Upper lobe of left lung (tissue), 6 donors: ENCODE data around the gene SERPINA1. TPM values are rescaled to one million over a fixed set of nuclear protein-coding genes. Genes with fewer than 3 reads are reported as not detected.

Experiments used
- ATAC-seq, 2 donors: fragments of 200-7000 bp; cut with Tn5 transposase; one replicate each; pipeline ENCODE4 v1.9.1; 2022; ENCODE audit warnings: mild to moderate bottlenecking in 2 of 2, moderate library complexity in 2 of 2; ENCODE audit not compliant: low FRiP score in 2 of 2
- DNase-seq, 2 donors: peaks; one replicate each; pipeline ENCODE4 v3.0.0-alpha.2; 2019 to 2020
- H3K27ac ChIP-seq, 4 donors: fragments of 200-600 bp; sonication (generic); one replicate each; pipeline ENCODE4 v1.5.1; 2016 to 2019
- H3K27me3 ChIP-seq, 4 donors: fragments of 200-600 bp; sonication (generic); one replicate each; pipeline ENCODE4 v1.5.1; 2017 to 2019
- H3K36me3 ChIP-seq, 4 donors: fragments of 200-600 bp; sonication (generic); one replicate each; pipeline ENCODE4 v1.5.1; 2016 to 2019
- H3K4me1 ChIP-seq, 4 donors: fragments of 200-600 bp; sonication (generic); one replicate each; pipeline ENCODE4 v1.5.1; 2018 to 2019
- H3K4me3 ChIP-seq, 4 donors: fragments of 200-600 bp; sonication (generic); one replicate each; pipeline ENCODE4 v1.5.1; 2017 to 2019; ENCODE audit warnings: mild to moderate bottlenecking in 2 of 4, moderate library complexity in 1 of 4
- H3K9me3 ChIP-seq, 4 donors: fragments of 200-600 bp; sonication (generic); one replicate each; pipeline ENCODE4 v1.5.1; 2018 to 2019
- CTCF ChIP-seq, 6 experiments: fragments of 450-650 bp in 4 of 6; fragments of 200-600 bp in 2 of 6; sonication (generic) in 2 of 6; IDR thresholded peaks; one replicate each; pipeline ENCODE4 v1.5.1; 2016 to 2019; ENCODE audit warnings: antibody characterized with exemption in 6 of 6
- EP300 ChIP-seq, 4 donors: sonication (generic); formaldehyde crosslinking; IDR thresholded peaks; one replicate each; pipeline ENCODE4 v1.5.1; 2017; ENCODE audit warnings: antibody characterized with exemption in 4 of 4, control low read depth in 2 of 4
- POLR2A ChIP-seq, 4 donors: fragments of 450-650 bp; IDR thresholded peaks; one replicate each; pipeline ENCODE4 v1.5.1; 2016 to 2017; ENCODE audit warnings: antibody characterized with exemption in 4 of 4, mild to moderate bottlenecking in 2 of 4
- POLR2AphosphoS5 ChIP-seq, 2 donors: sonication (generic); formaldehyde crosslinking; IDR thresholded peaks; one replicate each; pipeline ENCODE4 v1.5.1; 2017; ENCODE audit warnings: antibody characterized with exemption in 2 of 2
- WGBS, 2 donors: methylation state at CpG; one replicate each; pipeline ENCODE4 v1.1.5; 2017 to 2018; 5-methylcytosine and 5-hydroxymethylcytosine counted together
- total RNA-seq, 6 donors: library from RNA; depleted of rRNA in 4 of 6; stranded (reverse); fragments of >200 nt in 4 of 6; gene quantifications; one replicate each; pipeline versions ENCODE4 v1.1.0 to v1.2.1, GENCODE V29; 2016 to 2021
- donor health status: DM: no; HTN: no; CAD: no; lungs with moderate emphysema.
- donor health status: DM: no; HTN: yes; CAD: no; lungs with severe emphysema.

SERPINA1 gene
- total RNA-seq, 6 donors from 2014 or later: 205 to 1,050 (median 637) TPM

DNA sequence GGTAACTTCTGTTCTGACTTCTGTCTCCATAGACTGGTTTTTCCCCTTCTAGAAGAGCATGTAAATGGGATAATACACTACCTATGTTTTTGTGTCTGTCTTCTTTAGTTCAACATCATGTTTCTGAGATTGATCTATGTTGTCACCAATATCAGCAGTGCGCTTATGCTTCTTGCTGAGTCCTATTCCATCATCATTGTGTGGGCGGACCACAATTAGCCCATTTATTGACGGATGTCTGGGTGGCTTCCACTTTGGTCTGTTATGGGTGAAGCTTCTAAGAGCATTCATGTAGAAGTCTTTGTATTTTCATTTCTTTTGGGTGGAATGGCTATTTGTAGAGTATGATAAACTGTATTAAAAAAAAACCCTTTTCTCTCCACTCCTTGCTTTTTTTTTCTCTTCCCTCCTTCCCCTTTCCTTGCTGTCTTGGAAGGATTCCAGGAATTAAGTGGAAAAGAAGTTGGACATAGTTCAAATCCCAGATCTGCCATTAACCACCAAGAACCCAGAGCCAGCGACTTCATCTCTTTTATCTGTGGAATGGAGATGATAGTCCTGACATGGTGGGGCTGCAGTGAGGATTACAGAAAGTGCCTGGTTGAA is 7.0 kb upstream of the SERPINA1 start:
- WGBS, 2 donors: 67 to 73% methylated on average over 4 of the region's 4 CpGs
- Histone ChIP-seq H3K27me3 (no peaks in the 10 kb centered on the region), H3K9me3 (no peaks in the 10 kb centered on the region), H3K4me3 (no peak overlapping the region), H3K36me3 (no peaks in the 10 kb centered on the region), H3K4me1 (peaks cover 0 to 65% (median 44%) of the 10 kb centered on the region in 4 donors), H3K27ac (peak overlapping the region; percentile 45 to 96 (median 82))
- ATAC-seq: no peak
- no peak for DNase-seq
- TF ChIP-seq POLR2A (IDR thresholded peaks at IDR 0.05) (no peak), CTCF (IDR thresholded peaks at IDR 0.05) (no peak), POLR2AphosphoS5 (IDR thresholded peaks at IDR 0.05) (no peak), EP300 (IDR thresholded peaks at IDR 0.05) (no peak)

GRCh38 chr14:94394581-94395207 is 6.3 kb upstream of the SERPINA1 start:
- DNase-seq: peak in 1 of 2 donors; percentile 83
- Histone ChIP-seq H3K4me3 (no peak overlapping the region), H3K4me1 (peaks cover 0 to 72% (median 50%) of the 10 kb centered on the region in 4 donors), H3K36me3 (no peaks in the 10 kb centered on the region), H3K9me3 (no peaks in the 10 kb centered on the region), H3K27ac (peak overlapping the region; percentile 70 to 96 (median 82)), H3K27me3 (no peaks in the 10 kb centered on the region)
- 54% methylated on average over 9 of the region's 9 CpGs for WGBS, 2 donors
- peak in 1 of 4 donors; percentile 22 for TF ChIP-seq POLR2A (IDR thresholded peaks at IDR 0.05)
- TF ChIP-seq POLR2AphosphoS5 (IDR thresholded peaks at IDR 0.05): peak; percentile 67 to 76
- TF ChIP-seq CTCF (IDR thresholded peaks at IDR 0.05): no peak
- peak in 1 of 4 donors; percentile 44 for TF ChIP-seq EP300 (IDR thresholded peaks at IDR 0.05)
- peak in 1 of 2 donors; percentile 81 for ATAC-seq

- peak overlapping the region; percentile 70 to 96 (median 82) for H3K27ac ChIP-seq
- peaks cover 0 to 76% (median 55%) of the 10 kb centered on the region in 4 donors for H3K4me1 ChIP-seq
- H3K9me3 ChIP-seq: no peaks in the 10 kb centered on the region
- DNase-seq: no peak
- no peak overlapping the region for H3K4me3 ChIP-seq
- ATAC-seq: no peak
- no peak for TF ChIP-seq POLR2AphosphoS5 (IDR thresholded peaks at IDR 0.05)
- TF ChIP-seq POLR2A (IDR thresholded peaks at IDR 0.05): no peak
- no peak for TF ChIP-seq CTCF (IDR thresholded peaks at IDR 0.05)
- no peak for TF ChIP-seq EP300 (IDR thresholded peaks at IDR 0.05)
- 80 to 84% methylated on average over 8 of the region's 8 CpGs for WGBS, 2 donors
- no peaks in the 10 kb centered on the region for H3K27me3 ChIP-seq
- no peaks in the 10 kb centered on the region for H3K36me3 ChIP-seq
Measured at GRCh38 chr14:94394025-94394493, 5.7 kb upstream of the SERPINA1 start.

DNA sequence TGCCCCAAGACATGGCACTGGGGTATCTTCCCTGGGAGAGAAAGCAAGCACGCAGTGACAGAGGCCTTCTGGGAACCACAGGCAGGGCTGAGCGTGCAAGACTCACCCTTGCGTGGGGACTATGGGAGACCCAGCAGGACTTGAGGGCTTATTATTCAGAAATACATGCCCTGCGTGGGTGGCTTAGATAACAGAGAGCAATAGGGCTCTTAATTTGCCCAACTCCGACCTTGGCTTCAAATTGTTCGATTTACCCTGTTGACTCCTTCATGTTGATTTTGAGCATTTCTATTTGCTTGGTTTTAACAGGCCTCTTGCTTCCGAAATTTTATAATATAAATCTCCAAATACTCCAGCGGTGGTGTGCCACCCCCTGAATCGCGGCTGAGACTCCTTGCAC is 5.1 kb upstream of the SERPINA1 start:
- 87 to 91% methylated on average over 10 of the region's 10 CpGs for WGBS, 2 donors
- peak overlapping the region; percentile 70 to 96 (median 82) for H3K27ac ChIP-seq
- ATAC-seq: no peak
- no peak overlapping the region for H3K4me3 ChIP-seq
- no peak for DNase-seq
- peaks cover 0 to 73% (median 56%) of the 10 kb centered on the region in 4 donors for H3K4me1 ChIP-seq
- no peaks in the 10 kb centered on the region for H3K27me3 ChIP-seq
- no peaks in the 10 kb centered on the region for H3K36me3 ChIP-seq
- no peaks in the 10 kb centered on the region for H3K9me3 ChIP-seq
- TF ChIP-seq CTCF (IDR thresholded peaks at IDR 0.05): no peak
